Stomach (tissue), 4 donors: ENCODE results near the gene ATXN3.

Experiments used
- EP300 ChIP-seq: sonication (generic); formaldehyde crosslinking; IDR thresholded peaks from one replicate; pipeline ENCODE4 v1.6.1; 2017; ENCODE audit warnings: antibody characterized with exemption
- POLR2A ChIP-seq, 4 donors: fragments of 450-650 bp; IDR thresholded peaks; one replicate each; pipeline ENCODE4 v1.6.1; 2016; ENCODE audit warnings: antibody characterized with exemption in 4 of 4, control low read depth in 2 of 4, mild to moderate bottlenecking in 1 of 4, moderate library complexity in 1 of 4
- POLR2AphosphoS5 ChIP-seq, 3 donors: sonication (generic); formaldehyde crosslinking; IDR thresholded peaks; one replicate each; pipeline ENCODE4 v1.6.1; 2016; ENCODE audit warnings: antibody characterized with exemption in 3 of 3
- TF ChIP-seq, protein P1 (sequence below), 7 experiments: fragments of 450-650 bp in 4 of 7; fragments of 200-600 bp in 3 of 7; sonication (generic) in 3 of 7; IDR thresholded peaks; one replicate each; pipeline ENCODE4 v1.5.1; 2016 to 2019; ENCODE audit warnings: antibody characterized with exemption in 7 of 7, control low read depth in 2 of 7, mild to moderate bottlenecking in 1 of 7

DNA sequence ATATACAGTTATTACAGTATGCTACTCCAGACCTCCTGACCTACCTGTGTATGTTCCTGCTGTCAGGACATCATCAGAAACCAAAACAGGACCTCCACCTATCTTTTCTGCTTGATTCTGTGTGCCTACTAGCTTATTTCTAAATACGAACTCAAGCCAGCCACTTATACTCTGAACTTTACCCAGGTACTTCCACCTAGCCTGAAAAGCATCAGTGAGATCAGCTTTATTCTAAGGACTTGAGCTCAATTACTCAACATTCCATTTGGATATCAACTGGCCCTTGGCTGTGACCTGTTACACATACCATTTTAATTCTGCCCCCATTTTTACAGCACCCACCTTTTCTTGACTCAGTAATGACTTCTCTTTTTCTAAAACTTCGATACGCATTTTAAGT, 95.7 kb downstream of the ATXN3 start:
- TF ChIP-seq, protein P1, sequence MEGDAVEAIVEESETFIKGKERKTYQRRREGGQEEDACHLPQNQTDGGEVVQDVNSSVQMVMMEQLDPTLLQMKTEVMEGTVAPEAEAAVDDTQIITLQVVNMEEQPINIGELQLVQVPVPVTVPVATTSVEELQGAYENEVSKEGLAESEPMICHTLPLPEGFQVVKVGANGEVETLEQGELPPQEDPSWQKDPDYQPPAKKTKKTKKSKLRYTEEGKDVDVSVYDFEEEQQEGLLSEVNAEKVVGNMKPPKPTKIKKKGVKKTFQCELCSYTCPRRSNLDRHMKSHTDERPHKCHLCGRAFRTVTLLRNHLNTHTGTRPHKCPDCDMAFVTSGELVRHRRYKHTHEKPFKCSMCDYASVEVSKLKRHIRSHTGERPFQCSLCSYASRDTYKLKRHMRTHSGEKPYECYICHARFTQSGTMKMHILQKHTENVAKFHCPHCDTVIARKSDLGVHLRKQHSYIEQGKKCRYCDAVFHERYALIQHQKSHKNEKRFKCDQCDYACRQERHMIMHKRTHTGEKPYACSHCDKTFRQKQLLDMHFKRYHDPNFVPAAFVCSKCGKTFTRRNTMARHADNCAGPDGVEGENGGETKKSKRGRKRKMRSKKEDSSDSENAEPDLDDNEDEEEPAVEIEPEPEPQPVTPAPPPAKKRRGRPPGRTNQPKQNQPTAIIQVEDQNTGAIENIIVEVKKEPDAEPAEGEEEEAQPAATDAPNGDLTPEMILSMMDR (IDR thresholded peaks at IDR 0.05) = no peak
- TF ChIP-seq POLR2A (IDR thresholded peaks at IDR 0.05) (no peak), POLR2AphosphoS5 (IDR thresholded peaks at IDR 0.05) (no peak), EP300 (no peak)
